HG03342 (cell line): ENCODE results near the gene CCNY.

Source experiments
- ATAC-seq: cut with Tn5 transposase; IDR thresholded peaks from one replicate; pipeline ENCODE4 v1.9.1; 2021; ENCODE audit warnings: mild to moderate bottlenecking, moderate library complexity; ENCODE audit not compliant: unreplicated experiment

CCNY gene

GRCh38 chr10:35608328-35608672, 272.0 kb downstream of the CCNY start:
- no peak for ATAC-seq

- no peak for ATAC-seq
These were observed 275.4 kb downstream of the CCNY start for GRCh38 chr10:35611750-35612149.

- ATAC-seq: no peak
These were observed 276.2 kb downstream of the CCNY start for GRCh38 chr10:35612385-35613106.

- no peak for ATAC-seq
These were observed 276.8 kb downstream of the CCNY start for GRCh38 chr10:35613107-35613440.

- ATAC-seq: no peak
These were observed 277.4 kb downstream of the CCNY start for GRCh38 chr10:35613597-35614226.

- no peak for ATAC-seq
These were observed 278.0 kb downstream of the CCNY start for GRCh38 chr10:35614312-35614711.
